Measurements from ENCODE around the gene SSRP1. TPM values are rescaled to one million over a fixed set of nuclear protein-coding genes. Genes with fewer than 3 reads are reported as not detected.

The SSRP1 gene
- total and polyA plus RNA-seq, 2 of the 4 experiments (the other 2 are of a cell fraction) = 106 to 146 TPM

GRCh38 chr11:57300785-57301184 lies 34.9 kb downstream of the SSRP1 start:
- dilution Hi-C loops (cut with HindIII; ENCODE audit: low sequenced_read_pairs, unreplicated experiment) = no loop called here
- whole genome bisulfite sequencing, 2 experiments (ENCODE audit: extremely low coverage in 2 of 2, insufficient read length in 1 of 2) = no CpG with 5 or more reads among the region's 10 CpGs
- DNase-seq (no peak), ATAC-seq (ENCODE audit: low read depth) (no peak)
- H3K18ac ChIP-seq (ENCODE audit: low read depth, low read length) = no peak overlapping the region
- in situ Hi-C loops (cut with MboI; ENCODE audit: low sequenced_read_pairs) = no loop called here
- intact Hi-C loops (cut with micrococcal nuclease) = no loop called here
- no peak overlapping the region for H2BK120ac ChIP-seq (ENCODE audit: low read depth, low read length)
- CTCF ChIA-PET = no interaction called here
- H3K27me3 ChIP-seq (ENCODE audit: control insufficient read depth, insufficient read depth, low read length) = no peaks in the 10 kb centered on the region
- H2AK9ac ChIP-seq (replicated peaks; ENCODE audit: low read depth, low read length, poor library complexity) = no peak overlapping the region
- no peak overlapping the region for H3K4me3 ChIP-seq (ENCODE audit: insufficient read depth, low read depth, low read length)
- H3K4ac ChIP-seq (ENCODE audit: low read depth, low read length) = no peak overlapping the region
- no TSS peak for BruUV-seq (replicated peaks)
- TF ChIP-seq BHLHE40 (IDR thresholded peaks at IDR 0.05; ENCODE audit: low read depth, low read length) (no peak), CTCF (conservative IDR thresholded peaks at IDR 0.05; ENCODE audit: low read depth, low read length) (no peak), MAZ (IDR thresholded peaks at IDR 0.05; ENCODE audit: borderline replicate concordance, low read depth, low read length) (no peak), USF2 (IDR thresholded peaks at IDR 0.05; ENCODE audit: low read depth, low read length) (no peak), ELK1 (IDR thresholded peaks at IDR 0.05; ENCODE audit: borderline replicate concordance, low read depth, low read length) (no peak), RAD21 (IDR thresholded peaks at IDR 0.05; ENCODE audit: low read length) (no peak), RCOR1 (IDR thresholded peaks at IDR 0.05; ENCODE audit: insufficient replicate concordance, low read length) (no peak), POLR2A (IDR thresholded peaks at IDR 0.05; ENCODE audit: low read depth, low read length) (no peak), CEBPB (IDR thresholded peaks at IDR 0.05; ENCODE audit: low read depth, low read length) (no peak), MAFK (IDR thresholded peaks at IDR 0.05; ENCODE audit: low read depth, low read length) (no peak)
- H4K5ac ChIP-seq (ENCODE audit: low read depth, low read length) = no peak overlapping the region
- no peak overlapping the region for H3K14ac ChIP-seq (replicated peaks; ENCODE audit: low read depth, low read length)
- no peak overlapping the region for H3K23ac ChIP-seq (ENCODE audit: low read depth, low read length)
- H3K79me1 ChIP-seq (ENCODE audit: low read depth in 1 of 2, low read length in 2 of 2) = peaks cover 19 to 40% of the 10 kb centered on the region in 2 experiments
- no peak overlapping the region for H2BK20ac ChIP-seq (ENCODE audit: low read depth, low read length)
- H3K4me1 ChIP-seq (ENCODE audit: control insufficient read depth, insufficient read depth, low read length) = peaks cover 11% of the 10 kb centered on the region
- H4K20me1 ChIP-seq (ENCODE audit: insufficient read depth, low read length) = peaks cover 32% of the 10 kb centered on the region
- POLR2A ChIA-PET (ENCODE audit: unreplicated experiment) = no interaction called here
- H4K8ac ChIP-seq (ENCODE audit: low read depth in 2 of 2, low read length in 2 of 2) = no peak overlapping the region
- H3K9me3 ChIP-seq (ENCODE audit: control insufficient read depth, insufficient read depth, low read length) = peaks cover 12% of the 10 kb centered on the region
- no peak overlapping the region for H2BK15ac ChIP-seq (ENCODE audit: low read depth, low read length)
- no peak overlapping the region for H2AK5ac ChIP-seq (ENCODE audit: low read depth, low read length)
- peaks cover 73% of the 10 kb centered on the region for H3K36me3 ChIP-seq (ENCODE audit: control insufficient read depth, insufficient read depth, low read length)
- H4K91ac ChIP-seq (ENCODE audit: insufficient read depth, low read depth, low read length) = no peak overlapping the region
- H2BK5ac ChIP-seq (ENCODE audit: low read depth, low read length, poor library complexity, severe bottlenecking) = no peak overlapping the region
- no peak overlapping the region for H2AFZ ChIP-seq (replicated peaks; ENCODE audit: low read length, poor library complexity)
- no peak overlapping the region for H3K9ac ChIP-seq (ENCODE audit: low read depth, low read length)
- H3K56ac ChIP-seq (ENCODE audit: extremely low read depth, insufficient read depth, low read length) = no peak overlapping the region
- no peak overlapping the region for H3K27ac ChIP-seq (ENCODE audit: insufficient read depth, low read length)
- no peak overlapping the region for H3K4me2 ChIP-seq (ENCODE audit: low read depth, low read length)
- H3K9me1 ChIP-seq (ENCODE audit: insufficient read depth, low read length) = peaks cover 17% of the 10 kb centered on the region
